RKO (cell line): ENCODE measurements around the gene POMT2.
A peak's percentile ranks its signal among the peaks of the same experiment; 100 is the strongest.
"Not testable (repeated sequence)": the region's sequence is repeated elsewhere in the genome, so short reads cannot be mapped to it uniquely, and the experiment has no call there.

Experiments
- DNase-seq: peaks from one replicate; pipeline ENCODE4 v3.0.0-alpha.2; 2016; ENCODE audit warnings: low spot score

POMT2 gene

GRCh38 chr14:77320238-77320935 is at the start of gene POMT2:
Gene POMT2 (minus strand): TSS chr14:77320883. CDS start chr14:77320681, 202 bp downstream.
- DNase-seq = peak; percentile 90

GRCh38 chr14:77369285-77369684 is 48.6 kb upstream of the POMT2 start:
- no peak for DNase-seq

- no peak for DNase-seq
Measured at GRCh38 chr14:77364146-77364545, 43.5 kb upstream of the POMT2 start.

GRCh38 chr14:77359626-77360025 is 38.9 kb upstream of the POMT2 start:
- DNase-seq = no peak

- DNase-seq = no peak
Measured at GRCh38 chr14:77356899-77357298, 36.2 kb upstream of the POMT2 start.

- no peak for DNase-seq
Measured at GRCh38 chr14:77355811-77356210, 35.1 kb upstream of the POMT2 start.

- DNase-seq = no peak
Measured at GRCh38 chr14:77353469-77354141, 32.9 kb upstream of the POMT2 start.

GRCh38 chr14:77347751-77348150 is 27.1 kb upstream of the POMT2 start:
- no peak for DNase-seq

GRCh38 chr14:77346495-77346894 is 25.8 kb upstream of the POMT2 start:
- DNase-seq = no peak

- DNase-seq = no peak
Measured at GRCh38 chr14:77344377-77344996, 23.8 kb upstream of the POMT2 start.

- no peak for DNase-seq
Measured at GRCh38 chr14:77343662-77344061, 23.0 kb upstream of the POMT2 start.

GRCh38 chr14:77342726-77343397 is 22.2 kb upstream of the POMT2 start:
- DNase-seq = no peak

GRCh38 chr14:77340389-77340788 is 19.7 kb upstream of the POMT2 start:
- no peak for DNase-seq

- DNase-seq = peak; percentile 64
Measured at GRCh38 chr14:77339407-77339806, 18.7 kb upstream of the POMT2 start.

- no peak for DNase-seq
Measured at GRCh38 chr14:77338302-77338701, 17.6 kb upstream of the POMT2 start.

GRCh38 chr14:77337880-77338279 is 17.2 kb upstream of the POMT2 start:
- DNase-seq = no peak

GRCh38 chr14:77337255-77337654 is 16.6 kb upstream of the POMT2 start:
- not testable (repeated sequence) for DNase-seq

GRCh38 chr14:77335576-77335975 is 14.9 kb upstream of the POMT2 start:
- DNase-seq = no peak

GRCh38 chr14:77329872-77330271 is 9.2 kb upstream of the POMT2 start:
- no peak for DNase-seq

GRCh38 chr14:77327111-77327510 is 6.4 kb upstream of the POMT2 start:
- DNase-seq = no peak

- DNase-seq = no peak
Measured at GRCh38 chr14:77325746-77326094, 5.0 kb upstream of the POMT2 start.

GRCh38 chr14:77324816-77325745 is 4.4 kb upstream of the POMT2 start:
- DNase-seq = no peak
